Nephron (organoid): Measurements from ENCODE around the gene BTBD2.

ENCODE experiments used
- H3K27ac Mint-ChIP-seq, 3 experiments: 2 replicates each; pipeline ENCODE4 v1.8.0; 2020; ENCODE audit warnings: mixed read lengths in 3 of 3, mild to moderate bottlenecking in 2 of 3, moderate library complexity in 1 of 3
- H3K27me3 Mint-ChIP-seq: 2 replicates; pipeline ENCODE4 v1.8.0; 2021; ENCODE audit warnings: low read depth, mild to moderate bottlenecking, moderate library complexity, mixed read lengths
- H3K36me3 Mint-ChIP-seq: 2 replicates; pipeline ENCODE4 v1.8.0; 2020; ENCODE audit warnings: low read depth, mixed read lengths
- H3K4me1 Mint-ChIP-seq: 2 replicates; pipeline ENCODE4 v1.8.0; 2020; ENCODE audit warnings: mixed read lengths
- H3K4me3 Mint-ChIP-seq, 3 experiments: 2 replicates each; pipeline ENCODE4 v1.8.0; 2020; ENCODE audit warnings: mild to moderate bottlenecking in 3 of 3, mixed read lengths in 3 of 3, moderate library complexity in 2 of 3
- H3K9me3 Mint-ChIP-seq: 2 replicates; pipeline ENCODE4 v1.8.0; 2020; ENCODE audit warnings: mixed read lengths
- CTCF ChIP-seq, 3 experiments: fragments of 200-600 bp; sonication (generic); IDR thresholded peaks; one replicate each; pipeline ENCODE4 v1.5.0; 2021; ENCODE audit warnings: antibody characterized with exemption in 3 of 3; ENCODE audit not compliant: unreplicated experiment in 3 of 3

The BTBD2 gene

GRCh38 chr19:2048959-2049740, 33.6 kb upstream of the BTBD2 start:
- no peaks in the 10 kb centered on the region for H3K27me3 Mint-ChIP-seq
- no peak for TF ChIP-seq CTCF (IDR thresholded peaks at IDR 0.05; ENCODE audit: unreplicated experiment in 3 of 3)
- H3K4me3 Mint-ChIP-seq = peak overlapping the region; percentile 87 to 96 (median 93)
- peaks cover 5% of the 10 kb centered on the region for H3K4me1 Mint-ChIP-seq
- no peaks in the 10 kb centered on the region for H3K36me3 Mint-ChIP-seq
- peak overlapping the region; percentile 86 to 96 (median 95) for H3K27ac Mint-ChIP-seq
- H3K9me3 Mint-ChIP-seq = no peaks in the 10 kb centered on the region

DNA sequence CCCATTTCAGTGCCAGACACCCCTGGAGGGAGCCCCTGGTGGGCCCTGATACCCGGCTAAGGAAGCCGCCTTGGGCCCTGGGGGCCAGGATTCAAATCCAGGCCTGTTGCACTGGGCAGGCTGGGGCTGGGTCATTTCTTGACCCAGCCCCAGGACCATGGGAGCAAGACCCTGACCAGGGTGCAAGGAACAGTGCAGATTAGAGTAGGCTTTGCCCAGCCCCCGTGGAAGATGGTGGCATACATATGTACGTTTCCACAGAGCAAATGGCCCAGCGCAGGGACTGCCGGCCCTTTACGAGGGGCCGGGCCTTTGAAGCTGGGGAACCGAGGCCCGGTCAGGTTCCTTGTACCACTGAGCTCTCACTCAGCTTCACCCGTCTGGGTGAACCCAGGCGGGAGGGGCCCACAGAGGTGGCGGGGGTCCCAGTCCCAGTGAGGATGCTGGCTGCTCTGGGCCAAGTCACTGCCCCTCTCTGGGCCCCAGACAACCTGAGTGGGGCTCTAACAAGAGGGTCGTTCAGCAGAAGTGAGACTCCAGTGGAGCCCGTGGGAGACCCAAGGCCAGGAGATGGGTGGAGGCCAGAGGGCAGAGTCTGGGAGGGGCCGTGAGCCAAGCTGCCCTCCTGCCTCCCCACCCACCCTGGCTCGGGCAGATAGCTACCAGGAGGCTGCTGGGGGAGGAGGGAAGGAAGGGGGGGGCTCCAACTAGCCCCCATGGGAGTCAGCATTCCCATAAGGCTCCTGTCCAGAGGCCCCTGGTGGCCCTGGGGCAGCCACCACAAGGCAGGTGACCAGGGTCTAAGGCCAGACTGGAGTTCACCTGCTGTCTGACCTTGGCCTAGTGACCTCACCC, 32.8 kb upstream of the BTBD2 start:
- no peaks in the 10 kb centered on the region for H3K27me3 Mint-ChIP-seq
- TF ChIP-seq CTCF (IDR thresholded peaks at IDR 0.05; ENCODE audit: unreplicated experiment in 3 of 3) = no peak

DNA sequence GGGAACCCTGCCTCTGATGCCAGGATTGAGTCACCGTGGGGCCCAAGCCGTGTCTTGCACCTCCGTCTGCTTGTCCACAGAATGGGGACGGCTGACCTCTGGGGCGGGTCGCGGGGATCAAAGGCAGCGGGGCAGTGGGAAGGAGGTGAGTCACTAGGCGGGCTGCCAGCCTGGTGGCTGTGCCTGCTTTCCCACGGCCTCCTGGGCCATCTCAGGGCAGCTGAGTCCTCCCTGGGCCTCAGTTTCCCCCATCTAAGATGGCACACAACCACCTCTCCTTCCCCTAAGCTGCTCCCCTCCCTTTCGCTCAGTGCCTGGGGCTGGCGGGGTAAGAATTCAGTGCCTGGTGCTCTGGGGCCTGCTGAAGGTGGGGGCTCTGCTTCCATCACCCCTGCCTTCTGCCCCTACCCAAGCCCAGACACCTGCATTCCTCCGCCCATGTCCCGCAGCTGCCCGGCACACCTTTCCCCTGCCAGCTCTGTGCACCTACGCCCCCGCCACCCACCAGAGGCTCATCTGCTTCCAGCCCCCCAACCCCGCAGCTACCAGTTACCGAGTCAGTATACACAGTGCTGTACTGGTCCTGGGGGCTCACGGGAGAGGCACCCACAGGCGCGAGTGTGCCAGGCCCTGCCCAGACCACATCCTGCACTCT, 32.1 kb upstream of the BTBD2 start:
- peaks cover 5% of the 10 kb centered on the region for H3K4me1 Mint-ChIP-seq
- no peak overlapping the region for H3K4me3 Mint-ChIP-seq
- H3K27me3 Mint-ChIP-seq = no peaks in the 10 kb centered on the region
- H3K27ac Mint-ChIP-seq = no peak overlapping the region
- H3K9me3 Mint-ChIP-seq = no peaks in the 10 kb centered on the region
- TF ChIP-seq CTCF (IDR thresholded peaks at IDR 0.05; ENCODE audit: unreplicated experiment in 3 of 3) = no peak
- H3K36me3 Mint-ChIP-seq = peaks cover 3% of the 10 kb centered on the region

More for the DNA sequence above, 32.8 kb upstream of the BTBD2 start:
- H3K27ac Mint-ChIP-seq = no peak overlapping the region
- H3K4me3 Mint-ChIP-seq = peak overlapping the region; percentile 53 to 96 (median 87)
- H3K9me3 Mint-ChIP-seq = no peaks in the 10 kb centered on the region
- H3K36me3 Mint-ChIP-seq = peaks cover 3% of the 10 kb centered on the region
- peaks cover 5% of the 10 kb centered on the region for H3K4me1 Mint-ChIP-seq

DNA sequence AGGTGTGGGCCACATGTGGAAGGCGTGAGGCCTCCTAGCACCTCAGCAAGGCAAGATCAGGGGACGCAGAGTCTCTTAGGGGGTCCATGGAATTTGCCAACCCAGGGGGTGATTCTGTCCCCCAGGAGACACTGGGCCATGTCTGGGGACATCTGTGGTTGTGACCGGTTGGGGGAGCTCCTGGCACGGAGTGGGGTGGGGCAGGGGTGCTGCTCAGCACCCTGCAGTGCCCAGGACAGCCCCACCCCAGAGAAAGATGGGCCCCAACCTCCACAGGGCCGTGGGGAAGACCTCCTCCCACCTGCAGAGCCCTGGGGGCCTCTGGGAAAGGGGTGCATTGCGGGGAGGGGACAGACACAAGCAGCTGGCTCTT, 31.5 kb upstream of the BTBD2 start:
- TF ChIP-seq CTCF (IDR thresholded peaks at IDR 0.05; ENCODE audit: unreplicated experiment in 3 of 3) = no peak
- Mint-ChIP-seq H3K36me3 (peaks cover 3% of the 10 kb centered on the region), H3K27me3 (no peaks in the 10 kb centered on the region), H3K4me3 (no peak overlapping the region), H3K9me3 (no peaks in the 10 kb centered on the region), H3K27ac (no peak overlapping the region), H3K4me1 (peaks cover 5% of the 10 kb centered on the region)

DNA sequence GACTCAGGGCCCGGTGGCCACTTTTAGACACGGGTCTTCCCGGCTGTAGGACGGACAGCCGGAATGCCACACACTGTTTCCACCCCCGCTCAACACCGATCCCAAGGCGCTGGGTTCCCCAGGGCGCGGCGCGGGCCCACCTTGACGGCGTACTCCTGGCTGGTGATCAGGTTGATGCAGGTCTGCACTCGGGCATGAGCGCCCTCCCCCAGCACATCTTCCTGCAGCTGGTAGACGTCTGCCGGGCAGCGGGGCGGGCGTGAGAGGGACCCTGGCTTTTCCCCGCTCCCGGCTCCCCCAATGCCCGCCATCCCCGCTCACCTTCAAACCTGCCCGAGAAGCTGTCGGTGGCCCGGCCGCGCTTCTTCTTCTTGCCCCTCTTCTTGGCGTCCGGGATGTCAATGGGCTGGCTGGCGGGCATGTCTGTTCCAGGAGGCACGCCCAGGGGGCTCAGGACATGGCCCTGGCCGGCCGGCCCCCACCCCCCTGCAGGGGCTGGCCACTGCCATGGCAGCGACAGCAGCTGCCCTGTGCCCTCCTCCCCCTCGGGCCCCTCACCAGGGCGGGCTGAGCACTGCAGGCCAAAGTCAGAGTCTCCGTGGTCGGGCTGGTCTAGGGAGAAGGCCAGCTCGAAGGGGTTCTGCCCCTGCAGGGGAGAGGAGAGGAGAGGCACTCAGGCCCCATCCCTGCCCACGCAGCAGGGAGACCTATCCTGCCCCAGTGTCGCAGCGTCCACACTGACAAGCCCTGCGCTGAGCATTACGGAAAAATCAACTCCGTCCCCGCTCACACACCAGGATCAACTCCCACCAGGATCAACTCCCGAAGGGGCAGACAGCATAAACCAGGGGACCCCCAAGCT, 30.8 kb upstream of the BTBD2 start:
- Mint-ChIP-seq H3K27ac (no peak overlapping the region), H3K4me3 (no peak overlapping the region), H3K4me1 (peaks cover 5% of the 10 kb centered on the region), H3K27me3 (no peaks in the 10 kb centered on the region), H3K36me3 (peaks cover 3% of the 10 kb centered on the region), H3K9me3 (no peaks in the 10 kb centered on the region)
- no peak for TF ChIP-seq CTCF (IDR thresholded peaks at IDR 0.05; ENCODE audit: unreplicated experiment in 3 of 3)
